K562 (cell line): ENCODE results near the gene PEX19. TPM values are rescaled to one million over a fixed set of nuclear protein-coding genes. Genes with fewer than 3 reads are reported as not detected.

Experiments
- ETS2 ChIP-seq: IDR thresholded peaks from 2 replicates; pipeline ENCODE4 v1.6.1; 2016; ENCODE audit warnings: borderline replicate concordance, missing genetic modification characterization, mild to moderate bottlenecking, moderate library complexity, missing compliant biosample characterization; ENCODE audit not compliant: poor library complexity, severe bottlenecking
- FOS ChIP-seq: IDR thresholded peaks from 3 replicates; pipeline ENCODE4 v1.6.1; 2011; ENCODE audit not compliant: insufficient read length; ENCODE audit errors: extremely low read depth
- KDM4B ChIP-seq, 2 experiments: fragments of 450-650 bp in 1 of 2; sonication (generic) in 1 of 2; IDR thresholded peaks; 2 replicates each; pipeline ENCODE4 v1.6.1; 2016 to 2017; ENCODE audit warnings: borderline replicate concordance in 2 of 2, antibody characterized with exemption in 1 of 2, low read depth in 1 of 2, mild to moderate bottlenecking in 1 of 2
- MNT ChIP-seq, 2 experiments: fragments of 450-650 bp; conservative IDR thresholded peaks; 2 replicates each; pipeline ENCODE4 v1.6.1; 2017; ENCODE audit warnings: mild to moderate bottlenecking in 2 of 2, moderate library complexity in 2 of 2
- MTA1 ChIP-seq: fragments of 450-650 bp; IDR thresholded peaks from 2 replicates; pipeline ENCODE4 v1.6.1; 2017; ENCODE audit warnings: borderline replicate concordance
- POLR2H ChIP-seq: IDR thresholded peaks from 2 replicates; pipeline ENCODE4 v1.6.1; 2016; ENCODE audit warnings: missing genetic modification characterization, low read depth, mild to moderate bottlenecking, control low read depth, missing compliant biosample characterization, moderate library complexity
- PTBP1 ChIP-seq: fragments of 200-400 bp; formaldehyde crosslinking; IDR thresholded peaks from 2 replicates; pipeline ENCODE4 v1.6.1; 2017; ENCODE audit warnings: low read depth, low read length
- SRF ChIP-seq, 2 experiments: fragments of 250-450, 450-650 bp in 1 of 2; sonication (Bioruptor Pico) in 1 of 2; sonication (generic) in 1 of 2; formaldehyde crosslinking; IDR thresholded peaks; 2 replicates each; pipeline versions ENCODE4 v1.5.0 to v1.5.1; 2020 to 2022; ENCODE audit warnings: mild to moderate bottlenecking in 1 of 2, missing genetic modification reagents in 1 of 2
- TAF1 ChIP-seq: IDR thresholded peaks from 2 replicates; pipeline ENCODE4 v1.6.1; 2011; ENCODE audit warnings: mild to moderate bottlenecking, low read length, moderate library complexity; ENCODE audit not compliant: insufficient read depth, control insufficient read depth, severe bottlenecking; ENCODE audit errors: extremely low read depth
- TBL1XR1 ChIP-seq, 2 experiments: IDR thresholded peaks; 2 replicates each; pipeline ENCODE4 v1.6.1; 2012; ENCODE audit warnings: improper control_type of control experiment in 2 of 2, low read length in 2 of 2, mild to moderate bottlenecking in 1 of 2
- U2AF2 ChIP-seq: fragments of 200-400 bp; formaldehyde crosslinking; optimal IDR thresholded peaks from 2 replicates; pipeline ENCODE3; 2017; ENCODE audit warnings: low read depth, mild to moderate bottlenecking, low read length
- XRCC3 ChIP-seq: fragments of 450-650 bp; IDR thresholded peaks from 2 replicates; pipeline ENCODE4 v1.6.1; 2017; ENCODE audit warnings: mild to moderate bottlenecking, moderate library complexity
- ZBTB9 ChIP-seq: fragments of 450-650 bp; formaldehyde crosslinking; IDR thresholded peaks from 2 replicates; pipeline ENCODE4 v1.4.0; 2020; ENCODE audit warnings: mild to moderate bottlenecking, moderate library complexity
- ZC3H8 ChIP-seq: fragments of 450-650 bp; IDR thresholded peaks from 2 replicates; pipeline ENCODE4 v1.6.1; 2017
- ZMIZ1 ChIP-seq, 2 experiments: fragments of 150-350 bp in 1 of 2; IDR thresholded peaks; 2 replicates each; pipeline ENCODE4 v1.6.1; 2012 to 2016; ENCODE audit warnings: low read depth in 2 of 2, low read length in 2 of 2, mild to moderate bottlenecking in 1 of 2, moderate library complexity in 1 of 2
- ZNF263 ChIP-seq: sonication (generic); formaldehyde crosslinking; IDR thresholded peaks from 2 replicates; pipeline ENCODE4 v1.8.0; 2022; ENCODE audit warnings: mild to moderate bottlenecking, missing genetic modification reagents, borderline replicate concordance
- ZNF324 ChIP-seq: fragments of 250-450 bp; sonication (Bioruptor Pico); IDR thresholded peaks from 2 replicates; pipeline ENCODE4 v1.4.0; 2020; ENCODE audit warnings: mild to moderate bottlenecking
- ZNF586 ChIP-seq: fragments of 450-650 bp; formaldehyde crosslinking; conservative IDR thresholded peaks from 2 replicates; pipeline ENCODE4 v1.4.0; 2020; ENCODE audit warnings: mild to moderate bottlenecking, moderate library complexity
- polyA plus RNA-seq, 8 experiments: library from polyadenylated mRNA; depleted of rRNA in 4 of 8; stranded (reverse) in 5 of 8; unstranded in 3 of 8; fragments of >200 nt; fragmentation: Nextera tagmentation in 2 of 8; fragmentation: Illumina TruSeq in 1 of 8; extraction: Ambion mirVana in 2 of 8; extraction: Trizol in 1 of 8; gene quantifications; 2 replicates each; pipeline versions ENCODE4 v1.2.1 to v1.2.3, GENCODE V29; 2011 to 2014; ENCODE audit warnings: inconsistent platforms in 1 of 8, missing spikeins in 1 of 8
- total RNA-seq, 7 experiments: library from RNA; depleted of rRNA in 6 of 7; stranded (reverse); fragments of >200 nt in 6 of 7; fragmentation: Illumina TruSeq in 2 of 7; extraction: Trizol in 2 of 7; gene quantifications; 2 replicates each; pipeline versions ENCODE4 v1.2.1 to v1.2.3, GENCODE V29; 2011 to 2021; ENCODE audit warnings: low replicate concordance in 1 of 7
- TF ChIP-seq, protein P1 (sequence below): fragments of 250-450 bp; sonication (Bioruptor Pico); IDR thresholded peaks from 2 replicates; pipeline ENCODE4 v1.8.0; 2021; ENCODE audit warnings: moderate library complexity, mild to moderate bottlenecking, inconsistent platforms
- TF ChIP-seq, protein P2 (sequence below): fragments of 250-450 bp; sonication (Bioruptor Pico); IDR thresholded peaks from 2 replicates; pipeline ENCODE4 v1.4.0; 2020; ENCODE audit warnings: mild to moderate bottlenecking, moderate library complexity

Gene PEX19
- total and polyA plus RNA-seq, 9 of the 15 experiments (the other 6 are each of a cell fraction or from before 2014, with no cell fraction given): 32.5 to 103 (median 59.8) TPM

DNA sequence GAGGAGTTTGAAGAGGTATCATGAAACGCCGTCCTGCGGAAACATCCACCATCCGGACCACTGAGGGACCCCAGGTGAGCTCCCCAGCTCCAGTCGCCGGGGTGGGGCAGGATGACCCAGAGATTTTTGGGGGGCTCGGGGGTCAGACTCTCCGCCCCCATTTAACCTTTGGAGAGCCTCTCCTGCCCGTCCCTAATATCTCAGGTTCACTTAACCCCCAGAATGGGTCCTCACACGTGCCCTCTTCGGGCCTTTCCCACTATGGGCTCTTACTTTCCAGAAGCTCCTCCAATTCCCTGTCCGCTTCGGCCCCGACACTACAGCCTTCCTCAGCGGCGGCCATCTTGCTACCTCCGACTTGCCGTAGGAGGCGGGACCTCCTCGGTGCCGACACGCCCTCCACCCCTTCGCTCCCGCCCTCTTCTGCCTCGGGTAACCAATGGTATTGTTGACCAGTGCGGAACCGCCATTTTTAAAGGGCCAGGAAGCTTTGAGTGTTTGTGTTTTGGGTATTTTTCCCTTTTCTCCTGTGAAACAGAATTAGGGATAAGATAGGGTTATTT is at the start of gene PEX19 (continued):
- no peak for TF ChIP-seq FOS
- TF ChIP-seq KDM4B (IDR thresholded peaks at IDR 0.05; ENCODE audit: borderline replicate concordance in 2 of 2, low read depth in 1 of 2): no peak
- TF ChIP-seq ETS2 (tag): no peak
- peak; percentile 54; the same call in 1 of the 2 replicates for TF ChIP-seq POLR2H (tag)
- TF ChIP-seq U2AF2: no peak
- TF ChIP-seq ZNF586 (CRISPR knock-in tag): no peak
- TF ChIP-seq TBL1XR1 (IDR thresholded peaks at IDR 0.05; ENCODE audit: low read length in 2 of 2): no peak
- TF ChIP-seq MTA1: no peak
- TF ChIP-seq, protein P1, sequence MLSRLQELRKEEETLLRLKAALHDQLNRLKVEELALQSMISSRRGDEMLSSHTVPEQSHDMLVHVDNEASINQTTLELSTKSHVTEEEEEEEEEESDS (CRISPR knock-in tag): no peak
- peak; percentile 84 to 91 for TF ChIP-seq MNT (conservative IDR thresholded peaks at IDR 0.05)
- no peak for TF ChIP-seq XRCC3
- TF ChIP-seq ZNF263 (CRISPR knock-in tag): no peak
- no peak for TF ChIP-seq ZC3H8
- TF ChIP-seq SRF (CRISPR knock-in tag; IDR thresholded peaks at IDR 0.05): peak in 1 of 2 experiments; percentile 28; a peak in 1 of 4 replicates
- TF ChIP-seq ZBTB9 (CRISPR knock-in tag): no peak
- no peak for TF ChIP-seq ZMIZ1 (IDR thresholded peaks at IDR 0.05; ENCODE audit: low read depth in 2 of 2, low read length in 2 of 2)
- no peak for TF ChIP-seq PTBP1
- TF ChIP-seq, protein P2, sequence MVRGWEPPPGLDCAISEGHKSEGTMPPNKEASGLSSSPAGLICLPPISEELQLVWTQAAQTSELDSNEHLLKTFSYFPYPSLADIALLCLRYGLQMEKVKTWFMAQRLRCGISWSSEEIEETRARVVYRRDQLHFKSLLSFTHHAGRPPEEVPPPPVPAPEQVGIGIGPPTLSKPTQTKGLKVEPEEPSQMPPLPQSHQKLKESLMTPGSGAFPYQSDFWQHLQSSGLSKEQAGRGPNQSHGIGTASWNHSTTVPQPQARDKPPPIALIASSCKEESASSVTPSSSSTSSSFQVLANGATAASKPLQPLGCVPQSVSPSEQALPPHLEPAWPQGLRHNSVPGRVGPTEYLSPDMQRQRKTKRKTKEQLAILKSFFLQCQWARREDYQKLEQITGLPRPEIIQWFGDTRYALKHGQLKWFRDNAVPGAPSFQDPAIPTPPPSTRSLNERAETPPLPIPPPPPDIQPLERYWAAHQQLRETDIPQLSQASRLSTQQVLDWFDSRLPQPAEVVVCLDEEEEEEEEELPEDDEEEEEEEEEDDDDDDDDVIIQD (CRISPR knock-in tag): no peak
- TF ChIP-seq ZNF324 (CRISPR knock-in tag): no peak
- peak; percentile 97 for TF ChIP-seq TAF1
